ENCODE data around the gene BMP4.

BMP4 gene

DNA sequence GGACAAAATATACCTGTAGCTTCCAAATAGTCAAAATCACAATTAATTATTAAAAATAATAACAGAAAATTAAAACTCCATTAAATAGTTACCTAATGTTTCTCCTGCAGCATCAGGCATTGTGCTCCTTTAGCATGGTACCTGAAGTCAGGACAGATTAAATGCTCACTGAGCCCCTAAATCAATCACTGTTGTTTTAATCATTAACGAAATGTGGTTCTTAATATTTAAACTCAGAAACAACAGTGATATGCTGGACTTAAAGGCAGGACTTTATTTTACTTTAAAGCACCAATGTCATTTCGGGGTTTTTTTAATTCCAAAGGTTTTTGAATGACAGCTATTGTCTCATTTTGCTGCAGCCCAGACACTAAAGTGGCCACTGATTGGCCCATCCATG, 2.0 kb upstream of the BMP4 start:
- no peak overlapping the region for H3K18ac ChIP-seq (ENCODE audit: low read depth in 1 of 2, low read length in 2 of 2)
- DNase-seq, result no peak
- H3K9me3 ChIP-seq (ENCODE audit: control insufficient read depth, low read length), result no peaks in the 10 kb centered on the region
- H3K36me3 ChIP-seq (ENCODE audit: control insufficient read depth in 1 of 2, insufficient read depth in 2 of 2, low read depth in 1 of 2, low read length in 2 of 2), result no peaks in the 10 kb centered on the region
- H2AFZ ChIP-seq (ENCODE audit: low read depth, low read length), result no peak overlapping the region
- peaks cover 19% of the 10 kb centered on the region for H3K4me1 ChIP-seq (ENCODE audit: control insufficient read depth, insufficient read depth, low read depth, low read length)
- no peak overlapping the region for H3K4me3 ChIP-seq (ENCODE audit: insufficient read depth in 1 of 2, low read depth in 1 of 2, low read length in 2 of 2)
- no peak overlapping the region for H3K4me2 ChIP-seq (ENCODE audit: low read length, poor library complexity, severe bottlenecking)
- no peak overlapping the region for H3K14ac ChIP-seq (ENCODE audit: low read length in 2 of 2)
- H2BK120ac ChIP-seq (ENCODE audit: low read depth, low read length), result no peak overlapping the region
- H3K79me1 ChIP-seq (replicated peaks; ENCODE audit: low read length, poor library complexity, severe bottlenecking), result peaks cover 5% of the 10 kb centered on the region
- peaks cover 0 to 55% of the 10 kb centered on the region in 2 experiments for H3K27me3 ChIP-seq (ENCODE audit: control insufficient read depth in 1 of 2, insufficient read depth in 1 of 2, low read length in 2 of 2)
- no peak overlapping the region for H4K8ac ChIP-seq (ENCODE audit: low read length)
- H2AK5ac ChIP-seq (ENCODE audit: low read length, severe bottlenecking), result no peak overlapping the region
- no peak overlapping the region for H3K23ac ChIP-seq (ENCODE audit: low read length in 2 of 2)
- H3K4ac ChIP-seq (ENCODE audit: low read depth in 1 of 2, low read length in 2 of 2), result no peak overlapping the region
- no peak overlapping the region for H2BK12ac ChIP-seq (ENCODE audit: low read length in 2 of 2)
- H3K27ac ChIP-seq (ENCODE audit: low read length, poor library complexity, severe bottlenecking), result no peak overlapping the region
- H2BK5ac ChIP-seq (ENCODE audit: low read depth, low read length, poor library complexity, severe bottlenecking), result no peak overlapping the region
- no peak overlapping the region for H3K9ac ChIP-seq (ENCODE audit: low read length)
- WGBS, result 99% methylated on average over 1 of the region's 2 CpGs
- no peak overlapping the region for H2BK15ac ChIP-seq (ENCODE audit: low read depth, poor library complexity, severe bottlenecking)
- H4K91ac ChIP-seq (ENCODE audit: low read length), result no peak overlapping the region

DNA sequence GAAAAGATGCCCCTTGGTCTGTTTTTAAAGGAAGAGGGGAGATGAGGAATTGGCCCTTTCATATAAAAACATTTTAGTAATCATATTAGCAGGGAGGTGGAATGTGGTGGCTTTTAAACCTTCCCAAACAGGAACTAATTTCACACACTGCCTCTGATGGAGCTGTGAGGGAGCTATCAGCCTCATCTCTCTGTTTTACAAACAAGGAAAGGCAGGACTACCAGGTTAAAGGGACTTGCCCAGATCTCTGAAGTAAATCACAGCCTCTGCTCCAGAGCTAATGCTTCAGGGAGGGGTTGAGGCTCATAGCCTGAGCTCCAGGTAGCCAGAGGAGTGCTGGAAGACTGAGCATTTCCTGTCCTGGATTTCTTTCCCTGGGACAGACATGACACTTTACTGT, 1.1 kb upstream of the BMP4 start:
- peak overlapping the region in 1 of 2 experiments; percentile 9 for H3K4ac ChIP-seq (ENCODE audit: low read depth in 1 of 2, low read length in 2 of 2)
- no peak overlapping the region for H4K8ac ChIP-seq (ENCODE audit: low read length)
- no peak overlapping the region for H3K14ac ChIP-seq (ENCODE audit: low read length in 2 of 2)
- H2BK120ac ChIP-seq (ENCODE audit: low read depth, low read length), result no peak overlapping the region
- peak overlapping the region; percentile 17 for H2AK5ac ChIP-seq (ENCODE audit: low read length, severe bottlenecking)
- peak overlapping the region; percentile 27 for H3K27ac ChIP-seq (ENCODE audit: low read length, poor library complexity, severe bottlenecking)
- H3K4me1 ChIP-seq (ENCODE audit: control insufficient read depth, insufficient read depth, low read depth, low read length), result peaks cover 14% of the 10 kb centered on the region
- peaks cover 5% of the 10 kb centered on the region for H3K79me1 ChIP-seq (replicated peaks; ENCODE audit: low read length, poor library complexity, severe bottlenecking)
- H2BK15ac ChIP-seq (ENCODE audit: low read depth, poor library complexity, severe bottlenecking), result no peak overlapping the region
- no peak overlapping the region for H3K18ac ChIP-seq (ENCODE audit: low read depth in 1 of 2, low read length in 2 of 2)
- no peak overlapping the region for H3K4me3 ChIP-seq (ENCODE audit: insufficient read depth in 1 of 2, low read depth in 1 of 2, low read length in 2 of 2)
- no peak for DNase-seq
- peaks cover 0 to 46% of the 10 kb centered on the region in 2 experiments for H3K27me3 ChIP-seq (ENCODE audit: control insufficient read depth in 1 of 2, insufficient read depth in 1 of 2, low read length in 2 of 2)
- no peak overlapping the region for H2BK12ac ChIP-seq (ENCODE audit: low read length in 2 of 2)
- no peaks in the 10 kb centered on the region for H3K9me3 ChIP-seq (ENCODE audit: control insufficient read depth, low read length)
- H3K4me2 ChIP-seq (ENCODE audit: low read length, poor library complexity, severe bottlenecking), result no peak overlapping the region
- H3K23ac ChIP-seq (ENCODE audit: low read length in 2 of 2), result no peak overlapping the region
- no peaks in the 10 kb centered on the region for H3K36me3 ChIP-seq (ENCODE audit: control insufficient read depth in 1 of 2, insufficient read depth in 2 of 2, low read depth in 1 of 2, low read length in 2 of 2)
- no peak overlapping the region for H2AFZ ChIP-seq (ENCODE audit: low read depth, low read length)
- H3K9ac ChIP-seq (ENCODE audit: low read length), result no peak overlapping the region
- H2BK5ac ChIP-seq (ENCODE audit: low read depth, low read length, poor library complexity, severe bottlenecking), result no peak overlapping the region
- no peak overlapping the region for H4K91ac ChIP-seq (ENCODE audit: low read length)

DNA sequence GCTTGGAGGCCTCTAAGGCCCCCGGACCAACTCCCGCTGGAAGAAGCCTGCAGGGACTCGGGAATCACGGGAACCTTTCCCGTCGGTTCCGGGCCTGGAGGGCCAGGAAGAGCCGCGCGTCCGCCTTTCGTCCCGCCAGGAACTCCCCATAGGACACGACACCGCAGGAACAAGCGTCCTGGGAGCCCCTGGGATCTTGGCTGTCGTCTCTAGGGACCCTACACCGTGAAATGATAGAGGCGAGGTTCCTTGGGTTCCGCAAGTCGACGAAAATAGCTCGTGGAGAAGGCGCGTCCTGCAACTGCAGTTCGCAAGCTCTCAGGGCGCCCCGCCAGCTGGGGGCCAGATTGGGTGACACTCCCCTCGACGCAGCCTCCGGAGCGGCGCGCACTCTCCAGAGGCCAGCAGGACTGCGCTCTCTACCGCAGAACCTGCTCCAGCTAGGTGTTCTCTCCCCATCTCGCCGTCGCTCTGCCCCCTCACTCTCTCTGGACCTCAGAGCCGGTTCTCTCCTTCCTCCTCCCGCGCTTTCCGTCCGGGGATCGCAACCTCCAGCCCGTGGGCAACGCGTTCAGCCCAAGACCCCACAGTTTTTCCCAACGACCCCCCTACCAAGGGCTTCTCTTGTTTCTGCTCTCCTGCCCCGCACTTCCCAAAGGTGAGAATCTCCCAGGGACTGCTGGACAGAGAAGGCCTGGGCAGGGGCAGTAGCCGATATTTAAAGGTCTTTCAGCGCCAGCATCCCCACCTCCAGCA, 776 bp downstream of the BMP4 start:
- under 1% methylated on average over 52 of the region's 52 CpGs for WGBS

DNA sequence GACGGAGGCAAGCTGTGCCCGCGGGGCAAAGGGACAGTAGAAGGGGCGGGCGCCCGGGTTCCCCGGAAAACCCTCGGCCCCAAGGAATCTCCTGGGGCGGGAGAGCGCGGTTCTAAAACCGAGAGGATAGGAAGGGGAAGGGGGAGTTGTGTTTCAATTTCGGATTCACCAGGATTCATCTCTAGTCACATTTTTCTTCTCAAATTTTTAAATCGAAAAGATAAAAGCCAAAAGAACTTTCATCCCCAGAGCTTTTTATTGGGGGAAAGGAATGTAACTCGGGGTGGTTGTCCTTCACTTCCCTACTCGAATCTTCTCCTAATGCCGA, 1.4 kb downstream of the BMP4 start:
- Histone ChIP-seq H3K9me3 (ENCODE audit: control insufficient read depth, low read length) (no peaks in the 10 kb centered on the region), H3K4me2 (ENCODE audit: low read length, poor library complexity, severe bottlenecking) (peak overlapping the region; percentile 96), H3K4me1 (ENCODE audit: control insufficient read depth, insufficient read depth, low read depth, low read length) (peaks cover 25% of the 10 kb centered on the region), H3K27ac (ENCODE audit: low read length, poor library complexity, severe bottlenecking) (no peak overlapping the region), H2AFZ (ENCODE audit: low read depth, low read length) (no peak overlapping the region), H3K14ac (ENCODE audit: low read length in 2 of 2) (no peak overlapping the region), H3K4me3 (ENCODE audit: insufficient read depth in 1 of 2, low read depth in 1 of 2, low read length in 2 of 2) (peak overlapping the region; percentile 78 to 93), H3K9ac (ENCODE audit: low read length) (peak overlapping the region; percentile 89), H3K79me1 (replicated peaks; ENCODE audit: low read length, poor library complexity, severe bottlenecking) (peaks cover 10% of the 10 kb centered on the region), H3K36me3 (ENCODE audit: control insufficient read depth in 1 of 2, insufficient read depth in 2 of 2, low read depth in 1 of 2, low read length in 2 of 2) (peaks cover 10 to 19% of the 10 kb centered on the region in 2 experiments), H2BK5ac (ENCODE audit: low read depth, low read length, poor library complexity, severe bottlenecking) (no peak overlapping the region), H2BK15ac (ENCODE audit: low read depth, poor library complexity, severe bottlenecking) (peak overlapping the region; percentile 73), H4K8ac (ENCODE audit: low read length) (no peak overlapping the region), H2BK120ac (ENCODE audit: low read depth, low read length) (peak overlapping the region; percentile 83), H3K23ac (ENCODE audit: low read length in 2 of 2) (peak overlapping the region in 1 of 2 experiments; percentile 75), H3K18ac (ENCODE audit: low read depth in 1 of 2, low read length in 2 of 2) (peak overlapping the region; percentile 88 to 90), H2AK5ac (ENCODE audit: low read length, severe bottlenecking) (no peak overlapping the region), H4K91ac (ENCODE audit: low read length) (no peak overlapping the region), H3K4ac (ENCODE audit: low read depth in 1 of 2, low read length in 2 of 2) (peak overlapping the region in 1 of 2 experiments; percentile 84), H3K27me3 (ENCODE audit: control insufficient read depth in 1 of 2, insufficient read depth in 1 of 2, low read length in 2 of 2) (peaks cover 0 to 26% of the 10 kb centered on the region in 2 experiments), H2BK12ac (ENCODE audit: low read length in 2 of 2) (peak overlapping the region in 1 of 2 experiments; percentile 91)
- 3% methylated on average over 8 of the region's 17 CpGs for WGBS
- DNase-seq, result no peak

More for the DNA sequence above, 776 bp downstream of the BMP4 start:
- Histone ChIP-seq H3K23ac (ENCODE audit: low read length in 2 of 2) (peak overlapping the region in 1 of 2 experiments; percentile 83), H3K4ac (ENCODE audit: low read depth in 1 of 2, low read length in 2 of 2) (peak overlapping the region; percentile 20 to 84), H3K27ac (ENCODE audit: low read length, poor library complexity, severe bottlenecking) (peak overlapping the region; percentile 41), H3K14ac (ENCODE audit: low read length in 2 of 2) (peak overlapping the region in 1 of 2 experiments; percentile 79), H2AK5ac (ENCODE audit: low read length, severe bottlenecking) (no peak overlapping the region), H2BK15ac (ENCODE audit: low read depth, poor library complexity, severe bottlenecking) (peak overlapping the region; percentile 17), H3K79me1 (replicated peaks; ENCODE audit: low read length, poor library complexity, severe bottlenecking) (peaks cover 5% of the 10 kb centered on the region), H2BK12ac (ENCODE audit: low read length in 2 of 2) (peak overlapping the region in 1 of 2 experiments; percentile 91), H3K9ac (ENCODE audit: low read length) (peak overlapping the region; percentile 89), H3K9me3 (ENCODE audit: control insufficient read depth, low read length) (no peaks in the 10 kb centered on the region), H3K4me1 (ENCODE audit: control insufficient read depth, insufficient read depth, low read depth, low read length) (peaks cover 21% of the 10 kb centered on the region), H2AFZ (ENCODE audit: low read depth, low read length) (no peak overlapping the region), H3K4me3 (ENCODE audit: insufficient read depth in 1 of 2, low read depth in 1 of 2, low read length in 2 of 2) (peak overlapping the region; percentile 62 to 93), H3K4me2 (ENCODE audit: low read length, poor library complexity, severe bottlenecking) (peak overlapping the region; percentile 96), H4K91ac (ENCODE audit: low read length) (peak overlapping the region; percentile 77), H3K27me3 (ENCODE audit: control insufficient read depth in 1 of 2, insufficient read depth in 1 of 2, low read length in 2 of 2) (peaks cover 0 to 29% of the 10 kb centered on the region in 2 experiments), H2BK5ac (ENCODE audit: low read depth, low read length, poor library complexity, severe bottlenecking) (no peak overlapping the region), H2BK120ac (ENCODE audit: low read depth, low read length) (peak overlapping the region; percentile 78), H4K8ac (ENCODE audit: low read length) (peak overlapping the region; percentile 89), H3K18ac (ENCODE audit: low read depth in 1 of 2, low read length in 2 of 2) (peak overlapping the region; percentile 72 to 95), H3K36me3 (ENCODE audit: control insufficient read depth in 1 of 2, insufficient read depth in 2 of 2, low read depth in 1 of 2, low read length in 2 of 2) (peaks cover 5 to 13% of the 10 kb centered on the region in 2 experiments)
- peak; percentile 74 for DNase-seq
